ENCODE results near the gene CIDEA.

Gene CIDEA

DNA sequence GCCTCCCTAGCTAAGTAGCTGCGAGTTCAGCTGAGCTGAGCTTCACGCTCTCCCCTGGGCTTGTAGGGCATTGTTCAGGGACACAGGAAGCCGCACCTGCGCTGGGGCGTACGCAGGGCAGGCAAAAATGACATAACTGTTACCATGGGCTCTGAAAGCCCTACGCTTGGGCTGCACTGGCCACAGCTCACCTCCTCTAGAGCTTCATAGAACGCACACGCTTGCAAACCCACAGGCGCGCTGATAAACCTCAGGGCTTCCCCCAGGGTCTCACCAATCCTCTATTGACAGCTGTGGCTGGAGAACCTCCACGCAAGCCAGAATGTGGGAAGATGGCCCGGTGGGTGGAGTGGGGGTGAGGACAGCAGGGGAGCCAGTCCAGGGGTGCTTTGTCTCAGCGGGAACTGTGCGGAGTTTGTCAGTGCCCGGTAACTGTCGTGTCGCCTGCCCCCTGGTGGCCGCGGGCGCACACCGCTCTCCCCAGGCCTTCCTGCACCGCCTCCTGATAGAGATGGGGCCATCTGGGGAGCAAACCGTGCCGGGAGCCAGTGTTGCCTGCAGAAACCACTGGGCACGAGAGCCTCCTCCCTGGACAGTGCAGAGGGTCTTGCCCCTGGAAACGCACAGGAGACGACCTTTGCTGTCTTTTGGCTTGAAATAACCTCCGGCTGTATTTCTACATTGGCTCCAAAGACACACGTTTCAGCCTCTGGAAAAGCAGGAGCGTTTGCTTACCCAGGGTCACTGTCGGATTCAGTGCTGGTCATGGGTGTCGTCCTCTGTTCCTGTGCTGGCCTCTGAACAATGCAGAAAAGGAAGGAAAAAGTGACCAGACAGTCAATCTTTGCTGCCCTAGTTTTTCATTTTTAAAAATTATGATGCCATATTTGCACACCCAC, 17.0 kb upstream of the CIDEA start:
- TF ChIP-seq RAD21 (IDR thresholded peaks at IDR 0.05; ENCODE audit: low read depth) (peak; percentile 62), NFIC (IDR thresholded peaks at IDR 0.05) (no peak)

DNA sequence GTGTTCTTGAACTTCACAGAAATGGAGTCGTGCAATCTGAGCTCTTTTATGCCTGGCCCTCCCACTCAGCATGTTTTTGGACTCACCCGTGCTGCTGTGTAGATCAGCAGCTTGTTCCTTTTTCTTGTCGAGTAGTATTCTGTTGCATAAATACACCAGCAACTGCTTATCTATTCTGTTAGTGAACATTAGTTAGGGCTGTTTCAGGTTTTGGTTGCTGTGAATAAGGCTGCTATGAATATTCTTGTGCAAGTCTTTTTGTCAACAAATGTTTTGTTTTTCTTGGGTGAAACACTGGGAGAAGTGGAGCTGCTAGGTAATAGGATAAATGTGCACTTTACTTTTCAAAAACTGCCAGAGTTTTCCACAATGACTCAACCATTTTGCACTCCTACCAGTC, 15.3 kb upstream of the CIDEA start:
- TF ChIP-seq TAF1 (IDR thresholded peaks at IDR 0.05; ENCODE audit: low read depth) (no peak), CEBPB (IDR thresholded peaks at IDR 0.05) (no peak), TCF12 (IDR thresholded peaks at IDR 0.05; ENCODE audit: low read depth) (no peak)
- TF ChIP-seq, protein P1, sequence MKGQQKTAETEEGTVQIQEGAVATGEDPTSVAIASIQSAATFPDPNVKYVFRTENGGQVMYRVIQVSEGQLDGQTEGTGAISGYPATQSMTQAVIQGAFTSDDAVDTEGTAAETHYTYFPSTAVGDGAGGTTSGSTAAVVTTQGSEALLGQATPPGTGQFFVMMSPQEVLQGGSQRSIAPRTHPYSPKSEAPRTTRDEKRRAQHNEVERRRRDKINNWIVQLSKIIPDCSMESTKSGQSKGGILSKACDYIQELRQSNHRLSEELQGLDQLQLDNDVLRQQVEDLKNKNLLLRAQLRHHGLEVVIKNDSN (IDR thresholded peaks at IDR 0.05) = no peak

DNA sequence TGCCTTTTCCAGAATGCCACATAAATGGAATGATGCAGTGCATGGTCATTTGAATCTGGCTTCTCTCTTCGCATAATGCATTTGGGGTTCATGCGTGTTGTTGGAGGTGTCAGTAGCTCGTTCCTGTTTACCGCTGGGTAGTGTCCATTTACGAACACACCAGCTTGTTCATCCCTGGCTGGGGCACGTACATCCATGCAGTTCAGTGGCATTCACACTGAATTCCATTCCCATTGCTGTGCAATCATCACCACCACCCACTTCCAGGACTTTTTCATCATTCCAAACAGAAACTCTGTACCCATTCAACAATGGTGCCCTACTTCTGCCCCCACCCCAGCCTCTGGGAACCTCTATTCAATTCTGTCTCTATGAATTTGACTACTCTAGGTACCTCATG, 14.7 kb upstream of the CIDEA start:
- TF ChIP-seq YY1 (IDR thresholded peaks at IDR 0.05; ENCODE audit: low read depth) = no peak
- TF ChIP-seq TEAD4 (IDR thresholded peaks at IDR 0.05) = no peak
- TF ChIP-seq, protein P2, sequence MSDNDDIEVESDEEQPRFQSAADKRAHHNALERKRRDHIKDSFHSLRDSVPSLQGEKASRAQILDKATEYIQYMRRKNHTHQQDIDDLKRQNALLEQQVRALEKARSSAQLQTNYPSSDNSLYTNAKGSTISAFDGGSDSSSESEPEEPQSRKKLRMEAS (IDR thresholded peaks at IDR 0.05) = no peak
- TF ChIP-seq ZBTB7A (IDR thresholded peaks at IDR 0.05; ENCODE audit: low read depth) = no peak
- no peak for TF ChIP-seq EP300 (IDR thresholded peaks at IDR 0.05; ENCODE audit: borderline replicate concordance)
- TF ChIP-seq EGR1 (IDR thresholded peaks at IDR 0.05) = no peak
- TF ChIP-seq, protein P3, sequence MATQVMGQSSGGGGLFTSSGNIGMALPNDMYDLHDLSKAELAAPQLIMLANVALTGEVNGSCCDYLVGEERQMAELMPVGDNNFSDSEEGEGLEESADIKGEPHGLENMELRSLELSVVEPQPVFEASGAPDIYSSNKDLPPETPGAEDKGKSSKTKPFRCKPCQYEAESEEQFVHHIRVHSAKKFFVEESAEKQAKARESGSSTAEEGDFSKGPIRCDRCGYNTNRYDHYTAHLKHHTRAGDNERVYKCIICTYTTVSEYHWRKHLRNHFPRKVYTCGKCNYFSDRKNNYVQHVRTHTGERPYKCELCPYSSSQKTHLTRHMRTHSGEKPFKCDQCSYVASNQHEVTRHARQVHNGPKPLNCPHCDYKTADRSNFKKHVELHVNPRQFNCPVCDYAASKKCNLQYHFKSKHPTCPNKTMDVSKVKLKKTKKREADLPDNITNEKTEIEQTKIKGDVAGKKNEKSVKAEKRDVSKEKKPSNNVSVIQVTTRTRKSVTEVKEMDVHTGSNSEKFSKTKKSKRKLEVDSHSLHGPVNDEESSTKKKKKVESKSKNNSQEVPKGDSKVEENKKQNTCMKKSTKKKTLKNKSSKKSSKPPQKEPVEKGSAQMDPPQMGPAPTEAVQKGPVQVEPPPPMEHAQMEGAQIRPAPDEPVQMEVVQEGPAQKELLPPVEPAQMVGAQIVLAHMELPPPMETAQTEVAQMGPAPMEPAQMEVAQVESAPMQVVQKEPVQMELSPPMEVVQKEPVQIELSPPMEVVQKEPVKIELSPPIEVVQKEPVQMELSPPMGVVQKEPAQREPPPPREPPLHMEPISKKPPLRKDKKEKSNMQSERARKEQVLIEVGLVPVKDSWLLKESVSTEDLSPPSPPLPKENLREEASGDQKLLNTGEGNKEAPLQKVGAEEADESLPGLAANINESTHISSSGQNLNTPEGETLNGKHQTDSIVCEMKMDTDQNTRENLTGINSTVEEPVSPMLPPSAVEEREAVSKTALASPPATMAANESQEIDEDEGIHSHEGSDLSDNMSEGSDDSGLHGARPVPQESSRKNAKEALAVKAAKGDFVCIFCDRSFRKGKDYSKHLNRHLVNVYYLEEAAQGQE (IDR thresholded peaks at IDR 0.05; ENCODE audit: low read depth) = no peak
- no peak for TF ChIP-seq TAF1 (IDR thresholded peaks at IDR 0.05; ENCODE audit: low read depth)
- TF ChIP-seq CEBPB (IDR thresholded peaks at IDR 0.05) = no peak
- no peak for TF ChIP-seq RAD21 (IDR thresholded peaks at IDR 0.05; ENCODE audit: low read depth)
- TF ChIP-seq NFIC (IDR thresholded peaks at IDR 0.05) = no peak
- TF ChIP-seq FOXM1 (IDR thresholded peaks at IDR 0.05; ENCODE audit: borderline replicate concordance, low read depth) = no peak
- TF ChIP-seq, protein P1 (IDR thresholded peaks at IDR 0.05) = no peak
- TF ChIP-seq TCF12 (IDR thresholded peaks at IDR 0.05; ENCODE audit: low read depth) = no peak

DNA sequence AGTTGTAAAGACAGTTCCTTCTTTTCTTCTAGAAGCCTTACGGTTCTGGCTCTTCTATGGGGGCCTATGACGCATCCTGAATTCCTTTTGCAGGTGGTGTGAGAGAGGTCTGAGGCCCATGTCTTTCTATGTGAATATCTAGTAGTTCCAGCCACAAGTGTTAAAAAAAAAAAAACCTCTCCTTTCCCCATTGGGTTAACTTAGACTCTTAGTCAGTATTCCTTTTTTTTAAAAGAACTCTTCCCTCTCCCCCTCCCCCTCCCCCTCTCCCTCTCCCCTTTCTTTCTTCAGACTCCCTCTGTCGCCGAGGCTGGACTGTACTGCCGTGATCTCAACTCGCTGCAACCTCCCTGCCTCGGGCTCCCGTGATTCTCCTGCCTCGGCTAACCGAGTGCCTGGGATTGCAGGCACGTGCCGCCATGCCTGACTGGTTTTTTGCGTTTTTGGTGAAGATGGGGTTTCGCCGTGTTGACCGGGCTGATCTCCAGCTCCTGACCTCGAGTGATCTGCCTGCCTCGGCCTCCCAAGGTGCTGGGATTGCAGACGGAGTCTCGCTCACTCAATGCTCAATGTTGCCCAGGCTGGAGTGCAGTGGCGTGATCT, 11.4 kb upstream of the CIDEA start:
- TF ChIP-seq YY1 (IDR thresholded peaks at IDR 0.05; ENCODE audit: low read depth) (no peak), FOXM1 (IDR thresholded peaks at IDR 0.05; ENCODE audit: borderline replicate concordance, low read depth) (no peak), CEBPB (IDR thresholded peaks at IDR 0.05) (no peak), EGR1 (IDR thresholded peaks at IDR 0.05) (no peak), TCF12 (IDR thresholded peaks at IDR 0.05; ENCODE audit: low read depth) (no peak), TAF1 (IDR thresholded peaks at IDR 0.05; ENCODE audit: low read depth) (no peak), NFIC (IDR thresholded peaks at IDR 0.05) (no peak), CREB1 (IDR thresholded peaks at IDR 0.05; ENCODE audit: low read depth) (no peak), ZBTB7A (IDR thresholded peaks at IDR 0.05; ENCODE audit: low read depth) (no peak), TEAD4 (IDR thresholded peaks at IDR 0.05) (no peak), RAD21 (IDR thresholded peaks at IDR 0.05; ENCODE audit: low read depth) (no peak), EP300 (IDR thresholded peaks at IDR 0.05; ENCODE audit: borderline replicate concordance) (no peak)
- TF ChIP-seq, protein P1 (IDR thresholded peaks at IDR 0.05) = no peak
- TF ChIP-seq, protein P3 (IDR thresholded peaks at IDR 0.05; ENCODE audit: low read depth) = no peak
- TF ChIP-seq, protein P2 (IDR thresholded peaks at IDR 0.05) = no peak

DNA sequence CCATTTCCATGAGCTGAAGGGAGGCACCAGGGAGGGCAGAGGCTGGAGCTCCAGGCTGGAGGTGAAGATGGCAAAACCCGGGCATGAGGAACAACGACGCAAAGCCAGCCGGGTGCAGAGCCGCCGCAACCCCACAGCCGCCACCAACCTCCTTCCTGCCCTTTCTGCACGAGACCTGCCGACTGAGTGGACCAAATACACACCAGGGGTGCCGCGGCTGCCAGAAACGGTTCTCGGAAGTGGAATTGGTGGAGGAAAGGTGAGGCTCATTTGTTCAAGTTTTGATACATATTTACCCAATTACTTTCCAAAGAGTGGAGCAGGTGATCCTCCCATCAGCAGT, 8.4 kb upstream of the CIDEA start:
- TF ChIP-seq, protein P1 (IDR thresholded peaks at IDR 0.05) = no peak
- no peak for TF ChIP-seq YY1 (IDR thresholded peaks at IDR 0.05; ENCODE audit: low read depth)
- no peak for TF ChIP-seq CEBPB (IDR thresholded peaks at IDR 0.05)
